ENCODE data around the gene C1QTNF2.

- TF ChIP-seq, protein P1, sequence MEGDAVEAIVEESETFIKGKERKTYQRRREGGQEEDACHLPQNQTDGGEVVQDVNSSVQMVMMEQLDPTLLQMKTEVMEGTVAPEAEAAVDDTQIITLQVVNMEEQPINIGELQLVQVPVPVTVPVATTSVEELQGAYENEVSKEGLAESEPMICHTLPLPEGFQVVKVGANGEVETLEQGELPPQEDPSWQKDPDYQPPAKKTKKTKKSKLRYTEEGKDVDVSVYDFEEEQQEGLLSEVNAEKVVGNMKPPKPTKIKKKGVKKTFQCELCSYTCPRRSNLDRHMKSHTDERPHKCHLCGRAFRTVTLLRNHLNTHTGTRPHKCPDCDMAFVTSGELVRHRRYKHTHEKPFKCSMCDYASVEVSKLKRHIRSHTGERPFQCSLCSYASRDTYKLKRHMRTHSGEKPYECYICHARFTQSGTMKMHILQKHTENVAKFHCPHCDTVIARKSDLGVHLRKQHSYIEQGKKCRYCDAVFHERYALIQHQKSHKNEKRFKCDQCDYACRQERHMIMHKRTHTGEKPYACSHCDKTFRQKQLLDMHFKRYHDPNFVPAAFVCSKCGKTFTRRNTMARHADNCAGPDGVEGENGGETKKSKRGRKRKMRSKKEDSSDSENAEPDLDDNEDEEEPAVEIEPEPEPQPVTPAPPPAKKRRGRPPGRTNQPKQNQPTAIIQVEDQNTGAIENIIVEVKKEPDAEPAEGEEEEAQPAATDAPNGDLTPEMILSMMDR (IDR thresholded peaks at IDR 0.05; ENCODE audit: low read depth, low read length) = no peak
- TF ChIP-seq POLR2A (IDR thresholded peaks at IDR 0.05; ENCODE audit: extremely low read depth, insufficient read length) = no peak
Observed at GRCh38 chr5:160371294-160371693, 868 bp upstream of the C1QTNF2 start.

All from NB4 (cell line).